ENCODE data around the gene APBB1.

- TF ChIP-seq RUNX1 (IDR thresholded peaks at IDR 0.05; ENCODE audit: low read depth) (no peak), COPS2 (conservative IDR thresholded peaks at IDR 0.05) (no peak), ZNF174 (CRISPR knock-in tag; IDR thresholded peaks at IDR 0.05) (no peak), ARHGAP35 (IDR thresholded peaks at IDR 0.05; ENCODE audit: partially characterized antibody) (no peak), POLR2A (conservative IDR thresholded peaks at IDR 0.05) (no peak), RAD21 (CRISPR knock-in tag; conservative IDR thresholded peaks at IDR 0.05 in 1 of 2, IDR thresholded peaks at IDR 0.05 in 1 of 2) (no peak), CTCF (IDR thresholded peaks at IDR 0.05 in 2 of 3, conservative IDR thresholded peaks at IDR 0.05 in 1 of 3; ENCODE audit: insufficient read depth in 2 of 3, low read depth in 1 of 3, low read length in 3 of 3) (no peak), BRCA1 (IDR thresholded peaks at IDR 0.05) (no peak), BRCA1 (CRISPR knock-in tag; IDR thresholded peaks at IDR 0.05) (no peak), TAF15 (IDR thresholded peaks at IDR 0.05; ENCODE audit: low read depth, low read length) (no peak), ZBTB26 (CRISPR knock-in tag; IDR thresholded peaks at IDR 0.05) (no peak), U2AF1 (optimal IDR thresholded peaks at IDR 0.05; ENCODE audit: low read depth, low read length) (no peak), MTA2 (IDR thresholded peaks at IDR 0.05; ENCODE audit: low read depth) (no peak)
Measured at GRCh38 chr11:6405052-6405667, 13.7 kb downstream of the APBB1 start.

Measured in K562 (cell line).